CD14-positive monocyte (primary cell): ENCODE results near the gene ULK4. TPM values are rescaled to one million over a fixed set of nuclear protein-coding genes. Genes with fewer than 3 reads are reported as not detected.

Experiments
- DNase-seq, 3 donors: peaks; one replicate each; pipeline ENCODE4 v3.0.0-alpha.2; 2011 to 2022
- H2AFZ ChIP-seq: 2 replicates; pipeline ENCODE4 v1.6.0; 2012; ENCODE audit warnings: mild to moderate bottlenecking, low read depth, low read length, inconsistent platforms; ENCODE audit not compliant: insufficient read depth, poor library complexity, severe bottlenecking
- H3K27ac ChIP-seq, 2 donors: 1 replicate in 1 of 2; 2 replicates in 1 of 2; pipeline ENCODE4 v1.5.1; 2012 to 2013; ENCODE audit warnings: low read length in 2 of 2, control low read depth in 1 of 2, inconsistent platforms in 1 of 2, low read depth in 1 of 2, mild to moderate bottlenecking in 1 of 2
- H3K27me3 ChIP-seq, 2 donors: one replicate each; pipeline versions ENCODE4 v1.6.0 to v1.6.1; 2011 to 2013; ENCODE audit warnings: low read length in 2 of 2; ENCODE audit not compliant: control insufficient read depth in 2 of 2, insufficient read depth in 2 of 2
- H3K36me3 ChIP-seq, 2 donors: replicated peaks in 1 of 2; 1 replicate in 1 of 2; 2 replicates in 1 of 2; pipeline versions ENCODE4 v1.5.1 to v1.6.1; 2012 to 2013; ENCODE audit warnings: low read length in 2 of 2, control low read depth in 1 of 2, inconsistent platforms in 1 of 2, mild to moderate bottlenecking in 1 of 2; ENCODE audit not compliant: insufficient read depth in 2 of 2, control insufficient read depth in 1 of 2
- H3K4me1 ChIP-seq, 2 donors: 1 replicate in 1 of 2; 2 replicates in 1 of 2; pipeline versions ENCODE4 v1.5.1 to v1.6.1; 2012 to 2013; ENCODE audit warnings: low read length in 2 of 2, control low read depth in 1 of 2, inconsistent platforms in 1 of 2, mild to moderate bottlenecking in 1 of 2, moderate library complexity in 1 of 2; ENCODE audit not compliant: insufficient read depth in 2 of 2, control insufficient read depth in 1 of 2
- H3K4me2 ChIP-seq: replicated peaks from 2 replicates; pipeline ENCODE3; 2012; ENCODE audit warnings: low read length, moderate library complexity, mild to moderate bottlenecking; ENCODE audit not compliant: poor library complexity, severe bottlenecking; ENCODE audit errors: extremely low read depth
- H3K4me3 ChIP-seq, 3 experiments: fragments of 200-600 bp in 1 of 3; sonication (generic) in 1 of 3; replicated peaks in 1 of 3; 1 replicate in 2 of 3; 2 replicates in 1 of 3; pipeline ENCODE4 v1.5.1; 2011 to 2013; ENCODE audit warnings: low read length in 3 of 3, mild to moderate bottlenecking in 3 of 3, control low read depth in 2 of 3, low read depth in 2 of 3, inconsistent platforms in 1 of 3, moderate library complexity in 1 of 3
- H3K79me2 ChIP-seq: 2 replicates; pipeline ENCODE4 v1.6.0; 2012; ENCODE audit warnings: mild to moderate bottlenecking, control low read depth, inconsistent platforms, low read length, moderate library complexity; ENCODE audit not compliant: insufficient read depth
- H3K9ac ChIP-seq: 2 replicates; pipeline ENCODE4 v1.6.0; 2017; ENCODE audit warnings: low read length, mild to moderate bottlenecking; ENCODE audit not compliant: insufficient read depth, poor library complexity, severe bottlenecking
- H3K9me3 ChIP-seq, 2 donors: replicated peaks in 1 of 2; 1 replicate in 1 of 2; 2 replicates in 1 of 2; pipeline versions ENCODE4 v1.5.1 to v1.6.1; 2012 to 2013; ENCODE audit warnings: low read length in 2 of 2, control low read depth in 1 of 2; ENCODE audit not compliant: control insufficient read depth in 1 of 2, insufficient read depth in 1 of 2
- H4K20me1 ChIP-seq: 2 replicates; pipeline ENCODE4 v1.6.0; 2012; ENCODE audit warnings: mild to moderate bottlenecking, low read length, control low read depth, moderate library complexity; ENCODE audit not compliant: insufficient read depth
- H3K27ac Mint-ChIP-seq, 7 donors: one replicate each; pipeline ENCODE4 v1.8.0; 2020; ENCODE audit warnings: mild to moderate bottlenecking in 7 of 7, mixed read lengths in 7 of 7, moderate library complexity in 6 of 7, inconsistent platforms in 2 of 7
- H3K27me3 Mint-ChIP-seq, 3 donors: one replicate each; pipeline ENCODE4 v1.8.0; 2021 to 2022; ENCODE audit warnings: low read depth in 3 of 3, mild to moderate bottlenecking in 3 of 3, mixed read lengths in 3 of 3, moderate library complexity in 3 of 3, inconsistent platforms in 1 of 3
- H3K36me3 Mint-ChIP-seq, 2 donors: one replicate each; pipeline ENCODE4 v1.8.0; 2020; ENCODE audit warnings: mixed read lengths in 2 of 2, inconsistent platforms in 1 of 2, mild to moderate bottlenecking in 1 of 2
- H3K4me1 Mint-ChIP-seq: one replicate; pipeline ENCODE4 v1.8.0; 2020; ENCODE audit warnings: mild to moderate bottlenecking, mixed read lengths
- H3K4me3 Mint-ChIP-seq, 2 donors: one replicate each; pipeline ENCODE4 v1.8.0; 2020; ENCODE audit warnings: mild to moderate bottlenecking in 2 of 2, mixed read lengths in 2 of 2, moderate library complexity in 1 of 2
- H3K9me3 Mint-ChIP-seq, 7 donors: one replicate each; pipeline ENCODE4 v1.8.0; 2020 to 2022; ENCODE audit warnings: mixed read lengths in 7 of 7, mild to moderate bottlenecking in 6 of 7, moderate library complexity in 6 of 7, inconsistent platforms in 2 of 7
- CTCF ChIP-seq: fragments of 200-600 bp; IDR thresholded peaks from one replicate; pipeline ENCODE4 v1.8.0; 2022; ENCODE audit warnings: antibody characterized with exemption, mild to moderate bottlenecking
- WGBS: methylation state at CpG from one replicate; pipeline ENCODE4 v1.1.5; 2013; ENCODE audit warnings: missing lambda C conversion rate; ENCODE audit not compliant: insufficient coverage; 5-methylcytosine and 5-hydroxymethylcytosine counted together
- intact Hi-C, 2 donors: fragments of 100-400 bp; cut with micrococcal nuclease; formaldehyde crosslinking; loops; one replicate each; pipeline versions ENCODE4 v1.15.0 to v1.15.1; 2023
- polyA plus RNA-seq, 3 donors: library from polyadenylated mRNA; depleted of rRNA in 1 of 3; unstranded in 2 of 3; stranded (reverse) in 1 of 3; fragments of 300-500 nt in 2 of 3; fragments of >200 nt in 1 of 3; fragmentation: Illumina TruSeq in 2 of 3; gene quantifications; 1 replicate in 2 of 3; 2 replicates in 1 of 3; pipeline ENCODE4 v1.2.3, GENCODE V29; 2012 to 2021

The ULK4 gene
- polyA plus RNA-seq, 3 donors: 6.7 to 14.0 (median 11.8) TPM

GRCh38 chr3:41652506-41652905 is 309.4 kb downstream of the ULK4 start:
- H3K9ac ChIP-seq: no peak overlapping the region
- Mint-ChIP-seq H3K4me1 (no peaks in the 10 kb centered on the region), H3K4me3 (no peak overlapping the region), H3K27me3 (no peaks in the 10 kb centered on the region), H3K27ac (no peak overlapping the region), H3K9me3 (peaks cover 14 to 42% (median 28%) of the 10 kb centered on the region in 7 donors), H3K36me3 (peaks cover 0 to 6% of the 10 kb centered on the region in 2 donors)
- 100% methylated on average over 2 of the region's 4 CpGs for WGBS
- H3K79me2 ChIP-seq: no peaks in the 10 kb centered on the region
- TF ChIP-seq CTCF: no peak
- H3K27ac ChIP-seq: no peak overlapping the region
- H3K9me3 ChIP-seq: peaks cover 14 to 29% of the 10 kb centered on the region in 2 donors
- no peak overlapping the region for H3K4me3 ChIP-seq
- no peaks in the 10 kb centered on the region for H3K4me1 ChIP-seq
- intact Hi-C loops: no loop called here
- no peaks in the 10 kb centered on the region for H3K36me3 ChIP-seq
- no peak overlapping the region for H2AFZ ChIP-seq
- H3K4me2 ChIP-seq: no peak overlapping the region
- DNase-seq: no peak
- no peaks in the 10 kb centered on the region for H3K27me3 ChIP-seq
- no peaks in the 10 kb centered on the region for H4K20me1 ChIP-seq

- H4K20me1 ChIP-seq: no peaks in the 10 kb centered on the region
- H3K27me3 ChIP-seq: no peaks in the 10 kb centered on the region
- H3K4me1 ChIP-seq: no peaks in the 10 kb centered on the region
- H3K27ac ChIP-seq: no peak overlapping the region
- DNase-seq: no peak
- no peaks in the 10 kb centered on the region for H3K4me1 Mint-ChIP-seq
- H3K4me3 Mint-ChIP-seq: no peak overlapping the region
- H3K27ac Mint-ChIP-seq: no peak overlapping the region
- H3K36me3 ChIP-seq: no peaks in the 10 kb centered on the region
- peaks cover 0 to 3% (median 0%) of the 10 kb centered on the region in 3 donors for H3K27me3 Mint-ChIP-seq
- no peak overlapping the region for H2AFZ ChIP-seq
- H3K4me3 ChIP-seq: no peak overlapping the region
- H3K36me3 Mint-ChIP-seq: peaks cover 0 to 8% of the 10 kb centered on the region in 2 donors
- no peaks in the 10 kb centered on the region for H3K79me2 ChIP-seq
- no peak overlapping the region for H3K4me2 ChIP-seq
- peaks cover 14 to 50% (median 30%) of the 10 kb centered on the region in 7 donors for H3K9me3 Mint-ChIP-seq
- intact Hi-C loops: no loop called here
- peaks cover 14 to 31% of the 10 kb centered on the region in 2 donors for H3K9me3 ChIP-seq
- TF ChIP-seq CTCF: no peak
- H3K9ac ChIP-seq: no peak overlapping the region
Observed at GRCh38 chr3:41651718-41652117, 310.2 kb downstream of the ULK4 start.
